NCI-H2196 treated with DMSO at 0.1 percent for 48 hours (cell line): ENCODE measurements around the gene ADPRM.
"Not testable (repeated sequence)": the region's sequence is repeated elsewhere in the genome, so short reads cannot be mapped to it uniquely, and the experiment has no call there.

Experiments used
- DNase-seq: peaks from one replicate; lab custom pipeline; 2025; ENCODE audit not compliant: unreplicated experiment; lab: John Stamatoyannopoulos, UW

The ADPRM gene

GRCh38 chr17:10697092-10698081 is at the start of gene ADPRM, which contains the start of gene SCO1:
TSS of gene ADPRM (plus strand) at chr17:10697594. CDS start at chr17:10704927, 7,333 bp downstream.
TSS of gene SCO1 (minus strand) at chr17:10697533. CDS start at chr17:10697507, 26 bp downstream.
- peak; percentile 67 for DNase-seq

DNA sequence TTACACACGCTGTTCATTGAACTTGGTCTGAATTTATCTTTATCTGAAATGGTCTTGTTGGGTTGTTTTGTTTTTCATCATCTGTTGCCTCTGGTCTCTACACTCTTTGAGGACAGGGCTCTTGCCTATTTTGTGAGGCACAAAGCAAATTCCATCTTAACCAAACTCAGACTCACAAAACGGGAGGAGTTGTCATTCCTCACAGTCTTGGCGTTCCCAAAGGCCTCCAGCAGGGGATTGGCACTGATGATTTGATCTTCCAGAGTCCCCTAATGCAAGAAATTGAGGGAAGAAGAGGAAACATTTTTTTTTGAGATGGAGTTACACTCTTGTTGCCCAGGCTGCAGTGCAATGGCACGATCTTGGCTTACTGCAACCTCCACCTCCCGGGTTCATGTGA is 49.0 kb upstream of the ADPRM start:
- DNase-seq: no peak

GRCh38 chr17:10648956-10649355 is 48.4 kb upstream of the ADPRM start:
- no peak for DNase-seq

DNA sequence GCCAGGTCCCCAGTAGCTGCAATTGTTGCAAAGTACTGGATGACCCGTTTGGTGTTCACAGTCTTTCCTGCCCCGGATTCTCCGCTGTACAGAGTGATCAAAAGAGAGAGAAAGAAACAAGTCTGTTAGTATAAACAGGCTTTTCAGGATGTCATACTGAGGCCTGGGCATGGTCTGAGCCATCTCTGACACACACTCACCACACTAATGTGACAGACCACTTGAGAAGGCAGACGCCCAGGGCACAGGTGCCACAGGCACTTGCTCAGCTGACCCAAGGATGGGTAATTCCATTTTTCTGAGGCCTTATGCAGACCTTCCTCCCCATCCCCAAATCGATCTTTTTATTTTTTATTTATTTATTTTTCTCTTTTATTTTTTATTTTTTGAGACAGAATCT is 47.8 kb upstream of the ADPRM start:
- DNase-seq: no peak

DNA sequence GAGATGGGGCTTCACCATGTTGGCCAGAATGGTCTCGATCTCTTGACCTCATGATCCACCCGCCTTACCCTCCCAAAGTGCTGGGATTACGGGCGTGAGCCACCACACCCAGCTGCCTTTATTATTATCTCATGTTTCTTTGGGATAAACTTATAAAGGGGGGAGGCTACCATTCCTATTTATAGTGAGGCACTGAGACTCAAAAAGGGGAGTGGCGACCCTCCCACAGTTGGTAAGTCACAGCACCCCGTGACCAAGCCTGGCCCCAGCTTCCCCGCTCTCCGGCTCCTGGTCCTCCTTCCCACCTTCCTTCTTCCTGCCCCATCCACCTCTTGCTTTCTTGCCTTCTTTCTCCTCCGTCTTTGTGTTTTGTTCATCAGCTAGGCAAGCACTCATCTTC is 45.5 kb upstream of the ADPRM start:
- DNase-seq: no peak

- no peak for DNase-seq
Observed at GRCh38 chr17:10652984-10653659, 44.3 kb upstream of the ADPRM start.

- DNase-seq: no peak
Observed at GRCh38 chr17:10653987-10654386, 43.4 kb upstream of the ADPRM start.

DNA sequence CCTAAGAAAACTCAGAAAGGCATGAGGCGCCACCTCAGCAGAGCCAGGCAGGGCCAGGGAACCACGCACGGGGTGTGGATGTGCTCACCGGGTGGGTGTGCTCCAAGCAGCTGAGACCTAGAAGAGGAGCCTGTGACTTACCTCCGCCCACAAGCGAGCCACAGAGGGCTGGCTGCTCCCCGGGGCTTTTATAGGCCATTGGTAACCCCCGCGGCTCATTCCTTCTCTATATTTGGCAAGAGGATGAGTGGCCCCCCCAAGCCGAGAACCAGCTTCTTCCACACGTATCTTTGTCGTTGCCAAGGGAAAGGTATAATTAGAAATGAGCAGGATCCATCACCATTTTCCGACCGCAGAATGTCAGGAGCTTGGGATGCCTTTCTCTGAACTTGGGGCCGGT is 40.2 kb upstream of the ADPRM start, which contains the start of gene MYH3:
Gene MYH3 (minus strand): TSS at position 162 of the 400 bp plus-strand sequence. CDS start 2,245 bp downstream, outside the sequence.
- DNase-seq: no peak

- DNase-seq: no peak
Observed at GRCh38 chr17:10657879-10658278, 39.5 kb upstream of the ADPRM start.

DNA sequence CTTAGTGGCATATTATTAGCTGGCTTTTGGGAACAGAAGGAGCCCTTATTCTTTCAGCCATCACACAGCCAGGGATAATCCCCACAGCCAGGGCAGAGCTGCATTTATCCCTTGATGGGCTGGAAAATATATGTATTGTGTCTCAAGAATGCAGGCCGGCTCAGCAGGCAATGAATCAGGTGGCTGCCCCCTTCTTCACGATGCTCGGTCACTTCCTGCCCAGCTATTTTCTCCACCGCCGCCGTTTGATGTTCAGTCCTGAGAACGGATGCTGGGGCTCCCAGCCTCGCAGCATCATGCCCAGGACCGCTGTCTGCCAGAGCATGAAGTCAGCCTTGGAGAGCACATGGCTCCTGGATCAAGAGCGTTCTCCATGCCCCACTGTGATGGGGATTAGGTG is 36.0 kb upstream of the ADPRM start:
- DNase-seq: no peak

GRCh38 chr17:10663231-10663630 is 34.2 kb upstream of the ADPRM start:
- DNase-seq: no peak

DNA sequence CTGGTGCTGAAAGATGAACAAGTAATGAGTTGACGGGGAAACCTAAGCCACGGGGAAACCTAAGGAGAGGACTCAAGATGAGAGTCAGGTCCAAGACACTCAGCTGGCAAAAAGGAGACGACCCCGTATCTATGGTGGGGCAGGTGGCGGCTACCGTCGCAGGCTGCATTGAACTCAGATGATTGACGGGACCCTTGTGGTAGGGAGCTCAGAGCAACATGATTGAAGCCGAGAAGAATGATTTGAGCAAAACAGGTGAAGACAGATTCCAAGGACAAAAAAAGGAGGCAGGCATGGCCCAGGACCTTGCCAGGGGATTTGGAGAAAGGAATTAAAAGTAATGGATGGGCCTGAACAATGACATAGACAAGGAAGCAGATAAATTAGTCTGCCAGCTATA is 32.8 kb upstream of the ADPRM start:
- no peak for DNase-seq

DNA sequence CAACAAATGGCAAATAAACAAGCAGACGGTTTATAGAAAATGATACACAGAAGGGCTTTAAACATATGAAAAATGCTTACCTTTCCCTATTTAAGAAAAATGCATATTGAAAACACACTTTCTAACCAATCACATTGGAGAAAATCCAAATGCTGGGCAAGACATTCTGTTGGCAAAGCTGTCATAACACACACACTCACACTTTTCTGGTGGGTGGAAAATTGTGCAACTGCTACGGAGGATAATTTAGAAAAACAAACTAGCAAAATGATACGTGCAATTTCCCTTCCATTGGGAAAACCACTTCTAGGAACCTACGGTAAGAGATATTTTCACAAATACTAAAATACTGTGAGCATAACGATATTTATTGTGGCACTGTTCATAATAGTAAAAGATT is 30.5 kb upstream of the ADPRM start:
- DNase-seq: no peak

GRCh38 chr17:10668775-10669174 is 28.6 kb upstream of the ADPRM start:
- DNase-seq: no peak

DNA sequence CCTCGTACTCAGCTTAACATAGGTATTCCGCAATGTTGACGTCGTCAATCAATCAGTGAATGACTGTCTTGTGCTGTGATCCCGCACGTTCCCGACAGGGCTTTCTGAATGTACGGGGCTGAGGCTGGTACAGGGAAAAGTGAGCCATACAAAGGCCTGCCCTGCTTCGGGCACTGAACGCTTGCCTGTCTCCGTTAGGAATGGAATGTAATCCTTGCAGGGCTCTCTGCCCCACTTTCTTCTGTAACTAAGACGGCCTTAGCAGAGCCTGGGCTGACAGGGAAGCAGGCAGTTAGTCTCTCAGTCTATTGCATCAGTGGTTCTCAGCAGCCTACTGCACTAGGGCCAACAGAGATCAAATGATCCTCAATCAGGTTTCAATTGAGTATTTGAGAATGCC is 24.1 kb upstream of the ADPRM start:
- no peak for DNase-seq

- no peak for DNase-seq
Observed at GRCh38 chr17:10674704-10675103, 22.7 kb upstream of the ADPRM start.

- no peak for DNase-seq
Observed at GRCh38 chr17:10681866-10682446, 15.4 kb upstream of the ADPRM start.

- no peak for DNase-seq
Observed at GRCh38 chr17:10683853-10684252, 13.5 kb upstream of the ADPRM start.

GRCh38 chr17:10687499-10687898 is 9.9 kb upstream of the ADPRM start:
- DNase-seq: no peak

DNA sequence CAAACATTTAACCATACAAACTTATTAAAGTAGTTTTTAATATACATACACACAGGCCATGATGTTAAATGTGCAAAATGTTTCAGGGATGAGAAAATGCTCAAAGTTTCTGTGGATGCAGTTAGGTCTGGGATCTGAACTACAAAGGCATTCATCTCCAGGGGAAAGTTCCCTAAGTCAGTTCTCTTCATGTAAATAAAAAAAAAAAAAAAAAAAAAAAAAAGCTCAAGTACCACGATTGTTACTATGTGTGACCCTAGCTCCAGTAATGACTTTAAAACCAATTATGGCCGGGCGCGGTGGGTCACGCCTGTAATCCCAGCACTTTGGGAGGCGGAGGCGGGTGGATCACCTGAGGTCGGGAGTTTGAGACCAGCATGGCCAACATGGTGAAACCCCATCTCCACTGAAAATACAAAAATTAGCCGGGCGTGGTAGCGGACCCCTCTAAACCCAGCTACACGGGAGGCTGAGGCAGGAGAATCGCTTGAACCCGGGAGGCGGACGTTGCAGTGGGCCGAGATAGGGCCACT is 1.5 kb upstream of the ADPRM start:
- DNase-seq: not testable (repeated sequence)

GRCh38 chr17:10698096-10698818 is 863 bp downstream of the ADPRM start:
- no peak for DNase-seq
